ENCODE results near the gene JMJD4.
"Not testable (repeated sequence)": the region's sequence is repeated elsewhere in the genome, so short reads cannot be mapped to it uniquely, and the experiment has no call there.

Gene JMJD4

GRCh38 chr1:227731241-227731677, 3.8 kb downstream of the JMJD4 start:
- DNase-seq: no peak

DNA sequence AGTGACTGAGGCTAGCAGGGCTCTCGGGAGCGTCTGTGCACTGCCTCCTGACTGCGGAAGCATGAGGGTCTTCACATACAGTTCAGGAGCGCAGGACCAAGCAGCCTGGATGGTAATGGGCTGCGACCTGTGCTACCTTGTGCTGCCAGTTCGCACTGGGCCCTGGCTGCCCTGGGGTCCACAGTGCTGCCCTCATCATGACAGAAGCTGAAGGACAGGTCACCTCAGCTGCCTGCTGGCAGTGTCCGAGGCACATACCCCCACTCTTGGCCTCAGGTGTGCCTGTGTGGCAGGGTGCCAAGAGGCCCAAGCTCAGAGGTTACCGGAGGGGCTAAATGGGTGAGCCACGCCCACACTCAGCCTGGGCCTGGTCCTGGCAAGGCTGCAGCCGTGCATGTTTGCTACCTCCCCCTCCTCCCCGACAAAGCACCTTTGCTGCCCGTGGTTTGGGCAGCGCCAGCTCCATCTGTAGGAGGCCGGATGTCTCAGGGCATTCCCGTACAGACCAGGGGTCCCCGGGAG, 4.4 kb downstream of the JMJD4 start:
- DNase-seq: no peak

- DNase-seq: peak; percentile 23
These were observed 5.0 kb downstream of the JMJD4 start for GRCh38 chr1:227729881-227730629.

- DNase-seq: no peak
These were observed 5.8 kb downstream of the JMJD4 start for GRCh38 chr1:227729144-227729880.

GRCh38 chr1:227728892-227729143, 6.3 kb downstream of the JMJD4 start:
- no peak for DNase-seq

- peak; percentile 67 for DNase-seq
These were observed 6.8 kb downstream of the JMJD4 start for GRCh38 chr1:227728059-227728891.

DNA sequence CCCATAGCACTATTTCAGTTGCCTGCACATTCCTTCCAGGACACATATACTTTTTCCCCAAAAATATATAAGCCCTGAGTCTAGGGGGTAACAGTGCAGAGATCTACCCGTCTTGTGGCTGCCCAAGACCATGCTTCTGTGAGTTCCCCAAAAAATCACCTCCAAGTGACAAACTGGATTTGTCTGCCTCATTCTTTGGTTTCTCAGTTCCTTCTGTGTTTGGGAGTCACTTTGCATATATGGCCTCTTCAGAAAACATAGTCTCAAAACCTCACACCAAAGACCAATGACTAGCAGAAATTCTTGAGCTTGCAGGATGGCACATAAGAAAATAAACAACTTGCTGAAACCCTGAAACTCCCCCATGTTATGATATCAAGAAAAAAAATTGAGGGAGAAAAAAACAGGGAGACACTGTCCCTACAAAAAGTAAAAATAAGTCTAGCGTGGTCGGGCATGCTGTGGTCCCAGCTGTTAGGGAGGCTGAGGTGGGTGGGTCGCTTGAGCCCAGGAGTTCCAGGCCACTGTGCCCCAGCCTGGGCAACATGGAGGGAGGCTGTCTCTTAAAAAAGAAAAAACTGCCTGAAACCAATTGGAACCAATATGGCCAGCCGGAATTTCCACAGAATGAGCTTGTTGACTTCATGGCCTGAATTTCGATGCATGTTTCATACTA, 8.0 kb downstream of the JMJD4 start:
- DNase-seq: no peak

DNA sequence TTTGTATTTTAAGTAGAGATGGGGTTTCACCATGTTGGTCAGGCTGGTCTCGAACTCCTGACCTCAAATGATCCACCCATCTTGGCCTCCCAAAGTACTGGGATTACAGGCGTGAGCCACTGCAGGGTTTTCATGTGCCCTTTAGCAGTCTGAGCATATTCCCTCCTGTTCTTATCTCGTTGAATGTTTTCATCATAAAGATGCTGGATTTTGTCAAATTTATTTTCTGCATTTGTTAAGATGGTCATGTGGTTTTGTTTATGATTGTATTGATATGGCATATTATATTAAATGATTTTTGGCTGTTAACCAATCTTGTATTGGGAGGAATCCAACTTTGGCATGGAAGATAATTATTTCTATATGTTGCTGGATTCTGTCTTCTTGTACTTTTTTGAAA, 8.8 kb downstream of the JMJD4 start:
- no peak for DNase-seq

DNA sequence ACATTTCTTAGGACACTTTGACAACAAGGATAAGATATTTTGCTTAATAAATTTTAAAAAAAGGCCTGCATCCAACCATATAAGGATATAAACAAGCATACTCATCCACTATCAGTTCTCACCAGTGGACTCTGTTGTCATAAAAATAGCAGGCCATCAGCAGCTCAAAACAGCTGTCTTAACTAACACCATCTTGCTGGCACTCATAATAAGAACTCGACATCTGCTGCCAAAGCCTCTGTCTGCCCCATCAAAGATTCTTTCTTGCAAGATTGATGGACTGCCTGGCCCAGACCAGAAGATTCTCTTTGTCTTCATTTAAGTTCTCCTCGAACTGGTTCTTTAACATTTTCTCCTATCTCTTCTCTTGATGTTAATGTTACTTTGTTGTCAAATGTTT, 10.1 kb downstream of the JMJD4 start:
- no peak for DNase-seq

GRCh38 chr1:227723474-227723873, 11.6 kb downstream of the JMJD4 start:
- no peak for DNase-seq

GRCh38 chr1:227718932-227719331, 16.2 kb downstream of the JMJD4 start:
- DNase-seq: no peak

GRCh38 chr1:227712648-227713047, 22.5 kb downstream of the JMJD4 start:
- no peak for DNase-seq

GRCh38 chr1:227710474-227710873, 24.6 kb downstream of the JMJD4 start:
- DNase-seq: not testable (repeated sequence)

DNA sequence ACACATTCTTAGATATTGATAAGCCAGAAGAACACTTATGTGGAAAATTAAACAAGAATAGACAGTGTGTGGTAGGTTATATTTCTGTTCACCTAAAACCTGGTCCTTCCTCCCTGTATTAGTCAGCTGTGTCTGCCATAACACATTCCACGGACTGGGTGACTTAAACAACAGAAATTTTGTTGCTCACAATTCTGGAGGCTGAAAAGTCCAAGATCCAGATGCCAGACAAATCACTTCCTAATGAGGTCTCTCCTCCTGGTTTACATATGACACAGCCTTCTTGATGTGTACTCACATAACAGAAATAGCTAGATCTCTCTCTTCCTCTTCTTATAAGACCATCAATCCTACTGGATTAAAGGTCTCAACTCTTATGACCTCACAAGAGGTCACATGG, 25.7 kb downstream of the JMJD4 start:
- DNase-seq: no peak

DNA sequence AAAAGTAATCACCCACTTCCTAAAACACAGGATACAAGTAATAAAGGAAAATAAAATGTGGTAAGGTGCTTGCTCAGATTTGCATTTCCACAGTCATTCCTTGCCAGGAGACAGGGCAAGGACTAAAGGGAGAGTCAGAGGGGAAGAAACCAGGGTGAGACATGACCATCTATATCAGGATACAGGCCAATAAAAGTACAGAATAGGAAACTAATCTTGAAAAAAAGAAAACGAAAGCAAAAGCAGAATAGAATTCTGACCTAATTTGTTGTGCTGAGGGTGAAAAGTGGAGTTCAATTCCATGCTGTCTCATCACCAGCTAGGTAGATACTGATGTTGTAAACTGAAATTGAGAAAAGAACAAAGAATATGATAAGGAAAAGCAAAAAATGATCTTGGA, 27.3 kb downstream of the JMJD4 start:
- DNase-seq: no peak

- not testable (repeated sequence) for DNase-seq
These were observed 33.5 kb downstream of the JMJD4 start for GRCh38 chr1:227701631-227702030.

DNA sequence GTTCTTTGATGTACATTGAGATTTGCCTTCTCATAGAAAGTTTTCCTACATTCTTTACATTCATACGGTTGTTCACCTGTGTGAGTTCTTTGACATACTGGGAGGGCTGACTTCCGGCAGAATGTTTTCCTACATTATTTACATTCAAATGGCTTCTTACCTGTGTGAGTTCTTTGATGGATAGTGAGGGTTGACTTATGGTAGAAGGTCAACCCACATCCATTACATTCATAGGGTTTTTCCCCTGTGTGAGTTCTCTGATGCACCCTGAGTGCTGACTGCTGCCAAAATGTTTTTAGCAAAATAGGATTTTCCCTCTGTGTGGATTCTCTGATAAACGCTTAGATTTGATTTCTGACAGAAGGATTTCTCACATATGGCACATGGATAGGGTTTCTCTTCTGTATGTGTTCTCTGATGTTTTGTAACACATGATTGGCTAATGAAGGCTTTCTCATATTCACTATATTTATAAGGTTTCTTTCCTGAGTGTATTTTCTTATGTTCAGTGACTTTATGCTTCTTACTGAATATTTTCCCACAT, 37.7 kb downstream of the JMJD4 start:
- no peak for DNase-seq

- DNase-seq: no peak
These were observed 49.3 kb downstream of the JMJD4 start for GRCh38 chr1:227685807-227686206.

Data from NCI-H1092 treated with DMSO at 0.1 percent for 48 hours (cell line).